Endothelial cell of umbilical vein (primary cell): ENCODE results near the gene FUCA2. TPM values are rescaled to one million over a fixed set of nuclear protein-coding genes. Genes with fewer than 3 reads are reported as not detected.

ENCODE experiments used
- BruUV-seq: library from RNA; stranded (reverse); fragments of 400-500 nt; replicated peaks from 2 replicates; lab custom pipeline; 2021; lab: Mats Ljungman, UMichigan
- CTCF ChIA-PET: fragments of 300-600, 350-600 bp; sonication (Branson Sonifier 250); formaldehyde crosslinking; loops from one replicate; lab custom pipeline; 2021; ENCODE audit warnings: antibody characterized with exemption, inconsistent platforms; lab: Charles Lee
- POLR2A ChIA-PET: fragments of 300-600, 350-600 bp; sonication (Branson Sonifier 250); formaldehyde crosslinking; loops from one replicate; lab custom pipeline; 2021; ENCODE audit warnings: antibody characterized with exemption, inconsistent platforms; lab: Charles Lee
- DNase-seq: peaks from one replicate; pipeline ENCODE4 v3.0.0-alpha.2; 2011; ENCODE audit warnings: low read depth, low spot score
- FAIRE-seq: peaks from 2 replicates; lab custom pipeline; 2011; peaks lifted over from hg19 to GRCh38; lab: Jason Lieb, UNC
- H2AFZ ChIP-seq: 2 replicates; pipeline ENCODE4 v1.6.0; 2012; ENCODE audit warnings: low read depth, low read length, control low read depth, inconsistent platforms
- H3K27ac ChIP-seq: 2 replicates; pipeline ENCODE4 v1.5.1; 2011; ENCODE audit warnings: low read depth, mild to moderate bottlenecking, control low read depth, low read length, moderate library complexity; ENCODE audit not compliant: insufficient read depth
- H3K27me3 ChIP-seq, 2 experiments: 2 replicates each; pipeline versions ENCODE4 v1.6.0 to v1.6.1; 2011; ENCODE audit warnings: low read length in 2 of 2, mixed read lengths in 1 of 2; ENCODE audit not compliant: control insufficient read depth in 2 of 2, insufficient read depth in 2 of 2
- H3K36me3 ChIP-seq, 2 experiments: 2 replicates in 1 of 2; 3 replicates in 1 of 2; pipeline ENCODE4 v1.5.1; 2011; ENCODE audit warnings: low read length in 2 of 2, mild to moderate bottlenecking in 1 of 2, moderate library complexity in 1 of 2; ENCODE audit not compliant: control insufficient read depth in 2 of 2, insufficient read depth in 2 of 2; ENCODE audit errors: extremely low read depth in 1 of 2
- H3K4me1 ChIP-seq: 3 replicates; pipeline ENCODE4 v1.5.1; 2011; ENCODE audit warnings: mild to moderate bottlenecking, low read length; ENCODE audit not compliant: control insufficient read depth, insufficient read depth; ENCODE audit errors: extremely low read depth
- H3K4me2 ChIP-seq: 2 replicates; pipeline ENCODE4 v1.6.1; 2011; ENCODE audit warnings: low read length, control low read depth, mixed read lengths; ENCODE audit not compliant: insufficient read depth
- H3K4me3 ChIP-seq, 3 experiments: fragments of 200-600 bp in 1 of 3; sonication (generic), shearing (Covaris generic) in 1 of 3; replicated peaks in 1 of 3; 2 replicates each; pipeline ENCODE4 v1.5.1; 2011 to 2016; ENCODE audit warnings: control low read depth in 3 of 3, low read length in 3 of 3, mild to moderate bottlenecking in 2 of 3, inconsistent platforms in 1 of 3, low read depth in 1 of 3, moderate library complexity in 1 of 3; ENCODE audit not compliant: insufficient read depth in 1 of 3
- H3K79me2 ChIP-seq: 2 replicates; pipeline ENCODE4 v1.6.0; 2012; ENCODE audit warnings: low read length, inconsistent platforms; ENCODE audit not compliant: control insufficient read depth, insufficient read depth
- H3K9ac ChIP-seq: replicated peaks from 2 replicates; pipeline ENCODE3; 2011; ENCODE audit warnings: low read length, control low read depth; ENCODE audit not compliant: insufficient read depth; ENCODE audit errors: extremely low read depth
- H3K9me1 ChIP-seq: replicated peaks from 3 replicates; pipeline ENCODE4 v1.6.0; 2011; ENCODE audit warnings: mild to moderate bottlenecking, low read length; ENCODE audit not compliant: control insufficient read depth, insufficient read depth; ENCODE audit errors: extremely low read depth
- H3K9me3 ChIP-seq: replicated peaks from 2 replicates; pipeline ENCODE4 v1.5.1; 2012; ENCODE audit warnings: low read length, inconsistent platforms; ENCODE audit not compliant: control insufficient read depth, insufficient read depth
- H4K20me1 ChIP-seq: replicated peaks from 2 replicates; pipeline ENCODE3; 2011; ENCODE audit warnings: mild to moderate bottlenecking, low read length; ENCODE audit not compliant: control insufficient read depth, insufficient read depth; ENCODE audit errors: extremely low read depth
- EZH2 ChIP-seq: IDR thresholded peaks from 2 replicates; pipeline ENCODE4 v1.6.1; 2012; ENCODE audit warnings: borderline replicate concordance, low read depth, mild to moderate bottlenecking, moderate library complexity, low read length, inconsistent platforms; ENCODE audit not compliant: severe bottlenecking
- FOS ChIP-seq: IDR thresholded peaks from 2 replicates; pipeline ENCODE4 v1.6.1; 2011; ENCODE audit warnings: mild to moderate bottlenecking, low read length, moderate library complexity, borderline replicate concordance; ENCODE audit not compliant: insufficient read depth
- GATA2 ChIP-seq: IDR thresholded peaks from 2 replicates; pipeline ENCODE4 v1.7.0; 2011; ENCODE audit warnings: low read depth, mild to moderate bottlenecking, moderate library complexity, mixed read lengths, low read length; ENCODE audit not compliant: insufficient read length, insufficient read depth
- JUN ChIP-seq: IDR thresholded peaks from 2 replicates; pipeline ENCODE4 v1.6.1; 2011; ENCODE audit warnings: borderline replicate concordance, low read depth; ENCODE audit not compliant: insufficient read length, insufficient read depth
- MAX ChIP-seq: IDR thresholded peaks from 2 replicates; pipeline ENCODE4 v1.6.1; 2011; ENCODE audit not compliant: insufficient read depth, insufficient read length
- MYC ChIP-seq: IDR thresholded peaks from one replicate; pipeline ENCODE4 v1.6.1; 2011; ENCODE audit warnings: mild to moderate bottlenecking, low read depth, low read length
- POLR2A ChIP-seq: IDR thresholded peaks from 2 replicates; pipeline ENCODE4 v1.6.1; 2012; ENCODE audit warnings: low read depth, mild to moderate bottlenecking, control low read depth, low read length
- POLR2AphosphoS5 ChIP-seq: IDR thresholded peaks from 2 replicates; pipeline ENCODE4 v1.6.1; 2012; ENCODE audit warnings: low read depth, mild to moderate bottlenecking, control low read depth, low read length, moderate library complexity; ENCODE audit not compliant: insufficient read depth
- dilution Hi-C: fragments of 300-500 bp; cut with MboI; formaldehyde crosslinking; loops from one replicate; pipeline ENCODE4 v1.15.0; 2019; ENCODE audit warnings: low sequenced_read_pairs; ENCODE audit not compliant: extremely low pct_ligation_motif_present
- intact Hi-C: fragments of 100-400 bp; cut with micrococcal nuclease; formaldehyde crosslinking; loops from one replicate; pipeline ENCODE4 v1.10.0; 2022
- polyA plus RNA-seq, 4 experiments: library from polyadenylated mRNA; depleted of rRNA in 3 of 4; stranded (reverse) in 3 of 4; unstranded in 1 of 4; fragments of >200 nt; gene quantifications; 2 replicates each; pipeline versions ENCODE4 v1.2.1 to v1.2.3, GENCODE V29; 2011 to 2012; ENCODE audit warnings: missing spikeins in 1 of 4
- total RNA-seq: library from RNA; stranded (reverse); gene quantifications from 2 replicates; pipeline ENCODE4 v1.2.3, GENCODE V29; 2021
- TF ChIP-seq, protein P1 (sequence below), 2 donors: IDR thresholded peaks; 1 replicate in 1 of 2; 2 replicates in 1 of 2; pipeline ENCODE4 v1.5.1; 2011; ENCODE audit warnings: low read length in 2 of 2, mild to moderate bottlenecking in 2 of 2, moderate library complexity in 2 of 2, control low read depth in 1 of 2, inconsistent platforms in 1 of 2, low read depth in 1 of 2; ENCODE audit not compliant: insufficient read depth in 1 of 2; ENCODE audit errors: extremely low read depth in 1 of 2

Gene FUCA2
- total and polyA plus RNA-seq, 2 donors (not counting 3 experiments of a cell fraction or from before 2014, with no cell fraction given), result 29.7 to 80.9 TPM

DNA sequence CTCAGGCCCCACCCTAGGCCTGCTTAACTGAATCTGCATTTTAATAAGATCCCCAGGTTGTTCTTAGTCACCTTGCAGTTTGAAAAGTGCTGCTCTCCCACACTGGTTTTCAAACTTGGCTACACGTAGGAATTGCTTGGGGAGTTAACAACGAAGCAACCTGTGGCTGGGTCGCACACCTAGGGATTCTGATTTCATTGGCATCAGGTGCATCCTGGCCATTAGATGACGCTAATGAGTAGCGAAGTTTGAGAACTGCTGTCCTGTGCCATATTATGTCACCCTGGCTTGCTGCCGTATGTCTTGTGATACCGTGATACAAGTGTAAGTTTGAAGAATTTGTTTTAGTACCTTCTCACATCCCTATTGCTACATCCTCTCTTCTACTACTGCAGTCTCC lies 28.2 kb upstream of the FUCA2 start:
- no peaks in the 10 kb centered on the region for H3K4me1 ChIP-seq
- no TSS peak for BruUV-seq
- no peaks in the 10 kb centered on the region for H3K27me3 ChIP-seq
- DNase-seq (no peak), FAIRE-seq (no peak)
- dilution Hi-C loops, result no loop called here
- H3K9ac ChIP-seq, result no peak overlapping the region
- POLR2A ChIA-PET, result no interaction called here
- CTCF ChIA-PET, result no interaction called here
- no peak for TF ChIP-seq MAX
- TF ChIP-seq EZH2, result no peak
- no peak for TF ChIP-seq JUN
- no peak for TF ChIP-seq MYC
- no peaks in the 10 kb centered on the region for H3K9me1 ChIP-seq
- peaks cover 2% of the 10 kb centered on the region for H3K79me2 ChIP-seq
- H3K9me3 ChIP-seq, result no peaks in the 10 kb centered on the region
- no peak overlapping the region for H3K4me2 ChIP-seq
- H3K36me3 ChIP-seq, result no peaks in the 10 kb centered on the region
- no peaks in the 10 kb centered on the region for H4K20me1 ChIP-seq
- no peak overlapping the region for H3K27ac ChIP-seq
- no peak overlapping the region for H3K4me3 ChIP-seq
- intact Hi-C loops, result no loop called here
- no peak overlapping the region for H2AFZ ChIP-seq

DNA sequence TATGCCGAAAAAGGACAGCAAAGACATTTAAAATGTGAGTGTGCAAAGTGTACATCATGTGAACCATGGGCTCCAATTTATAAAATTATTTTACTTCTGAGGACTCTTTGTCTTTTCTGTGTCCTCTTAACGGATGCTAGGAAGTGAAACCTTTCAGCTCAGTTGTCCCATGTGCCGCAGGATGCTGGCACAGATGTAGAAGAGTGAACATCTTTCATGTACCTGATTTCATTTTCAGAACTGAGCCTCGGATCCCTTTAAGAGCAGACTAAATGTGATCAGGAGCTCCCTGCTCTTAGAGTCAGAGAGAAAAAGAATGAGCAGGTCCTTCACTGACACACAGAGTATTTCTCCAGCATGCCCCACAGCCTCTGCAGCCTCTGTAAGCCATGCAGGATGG lies 27.6 kb upstream of the FUCA2 start:
- H3K4me2 ChIP-seq, result no peak overlapping the region
- FAIRE-seq (no peak), DNase-seq (no peak)
- no peak overlapping the region for H2AFZ ChIP-seq
- no peak for TF ChIP-seq POLR2AphosphoS5
- no peak for TF ChIP-seq GATA2
- no peak for TF ChIP-seq JUN
- TF ChIP-seq, protein P1, sequence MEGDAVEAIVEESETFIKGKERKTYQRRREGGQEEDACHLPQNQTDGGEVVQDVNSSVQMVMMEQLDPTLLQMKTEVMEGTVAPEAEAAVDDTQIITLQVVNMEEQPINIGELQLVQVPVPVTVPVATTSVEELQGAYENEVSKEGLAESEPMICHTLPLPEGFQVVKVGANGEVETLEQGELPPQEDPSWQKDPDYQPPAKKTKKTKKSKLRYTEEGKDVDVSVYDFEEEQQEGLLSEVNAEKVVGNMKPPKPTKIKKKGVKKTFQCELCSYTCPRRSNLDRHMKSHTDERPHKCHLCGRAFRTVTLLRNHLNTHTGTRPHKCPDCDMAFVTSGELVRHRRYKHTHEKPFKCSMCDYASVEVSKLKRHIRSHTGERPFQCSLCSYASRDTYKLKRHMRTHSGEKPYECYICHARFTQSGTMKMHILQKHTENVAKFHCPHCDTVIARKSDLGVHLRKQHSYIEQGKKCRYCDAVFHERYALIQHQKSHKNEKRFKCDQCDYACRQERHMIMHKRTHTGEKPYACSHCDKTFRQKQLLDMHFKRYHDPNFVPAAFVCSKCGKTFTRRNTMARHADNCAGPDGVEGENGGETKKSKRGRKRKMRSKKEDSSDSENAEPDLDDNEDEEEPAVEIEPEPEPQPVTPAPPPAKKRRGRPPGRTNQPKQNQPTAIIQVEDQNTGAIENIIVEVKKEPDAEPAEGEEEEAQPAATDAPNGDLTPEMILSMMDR (IDR thresholded peaks at IDR 0.05; ENCODE audit: extremely low read depth in 1 of 2, insufficient read depth in 1 of 2, low read depth in 1 of 2, low read length in 2 of 2), result no peak
- TF ChIP-seq MYC, result no peak
- TF ChIP-seq POLR2A, result no peak
- no peak for TF ChIP-seq EZH2
- no peak for TF ChIP-seq MAX
- TF ChIP-seq FOS, result no peak
- BruUV-seq, result no TSS peak
- ChIA-PET POLR2A (no interaction called here), CTCF (no interaction called here)
- no peak overlapping the region for H3K4me3 ChIP-seq
- no peaks in the 10 kb centered on the region for H3K9me3 ChIP-seq
- no peaks in the 10 kb centered on the region for H3K27me3 ChIP-seq
- no peaks in the 10 kb centered on the region for H3K36me3 ChIP-seq
- H3K9ac ChIP-seq, result no peak overlapping the region
- H4K20me1 ChIP-seq, result no peaks in the 10 kb centered on the region
- H3K9me1 ChIP-seq, result no peaks in the 10 kb centered on the region
- H3K4me1 ChIP-seq, result no peaks in the 10 kb centered on the region
- no peak overlapping the region for H3K27ac ChIP-seq
- dilution Hi-C loops, result no loop called here
- intact Hi-C loops, result no loop called here
- H3K79me2 ChIP-seq, result peaks cover 2% of the 10 kb centered on the region
